GM18951 (cell line): ENCODE data around the gene SURF6.
"Not testable (repeated sequence)": the region's sequence is repeated elsewhere in the genome, so short reads cannot be mapped to it uniquely, and the experiment has no call there.

ENCODE experiments used
- POLR2A ChIP-seq: IDR thresholded peaks from 4 replicates; pipeline ENCODE4 v1.6.1; 2011; ENCODE audit warnings: mild to moderate bottlenecking; ENCODE audit not compliant: insufficient read length, insufficient read depth; ENCODE audit errors: extremely low read depth
- in situ Hi-C: fragments of 300-500 bp; cut with MboI; formaldehyde crosslinking; loops from one replicate; pipeline ENCODE4 v1.12.0; 2022; ENCODE audit warnings: low sequenced_read_pairs, mixed read lengths, inconsistent platforms; ENCODE audit not compliant: unreplicated experiment

Gene SURF6

DNA sequence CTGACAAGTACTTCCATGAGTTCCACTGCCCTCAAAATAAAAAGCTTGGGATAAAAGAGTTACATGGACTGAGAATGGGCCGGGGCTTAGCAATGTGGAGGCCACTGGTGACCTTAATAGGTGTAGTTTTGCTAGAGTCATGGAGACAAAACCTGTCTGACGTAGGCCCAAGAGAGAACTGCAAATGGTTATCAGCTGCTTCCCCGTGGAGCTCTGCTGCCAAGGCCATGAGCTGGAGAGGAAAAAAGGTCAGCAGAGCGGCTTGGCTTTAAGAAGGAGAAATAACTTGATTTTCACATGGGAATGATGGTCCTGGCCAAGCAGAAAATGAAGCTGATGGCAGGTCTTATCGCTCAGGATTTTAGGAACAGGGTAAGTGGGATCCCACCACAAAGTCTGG is 3.7 kb upstream of the SURF6 start:
- in situ Hi-C loops, result no loop called here

DNA sequence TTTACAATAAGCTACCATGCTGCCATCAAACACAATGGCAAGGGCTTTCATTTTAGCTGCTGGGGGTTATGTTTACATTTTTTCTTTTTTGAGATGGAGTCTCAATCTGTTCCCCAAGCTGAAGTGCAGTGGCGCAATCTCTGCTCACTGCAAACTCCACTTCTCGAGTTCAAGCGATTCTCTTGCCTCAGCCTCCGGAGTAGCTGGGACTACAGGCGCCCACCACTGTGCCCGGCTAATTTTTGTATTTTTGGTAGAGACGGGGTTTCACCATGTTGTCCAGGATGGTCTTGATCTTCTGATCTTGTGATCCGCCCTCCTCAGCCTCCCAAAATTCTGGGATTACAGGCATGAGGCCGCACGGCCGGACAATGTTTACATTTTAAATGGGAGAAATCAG is 1.1 kb downstream of the SURF6 start:
- in situ Hi-C loops, result not testable (repeated sequence)

More for the DNA sequence above, 3.7 kb upstream of the SURF6 start:
- TF ChIP-seq POLR2A, result no peak

DNA sequence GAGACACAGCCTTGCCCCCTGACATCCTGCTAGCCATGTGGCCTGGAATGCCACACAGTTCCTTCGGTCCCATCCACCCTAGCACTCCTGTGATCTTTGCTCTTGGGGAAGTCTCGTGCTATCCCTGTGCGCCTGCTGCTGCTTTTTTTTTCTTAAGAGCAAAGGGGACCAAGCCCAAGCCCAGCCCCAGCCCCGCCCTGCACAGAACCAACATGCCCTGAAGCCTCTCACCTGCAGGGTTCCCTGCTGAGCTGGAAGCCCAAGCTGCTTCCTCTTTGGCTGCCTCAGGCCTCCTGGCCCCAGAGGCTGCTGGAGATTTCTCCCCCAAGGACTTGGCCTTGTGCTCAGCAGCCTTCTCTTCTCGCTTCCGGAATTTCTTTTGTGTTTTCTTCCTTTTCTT is 1.8 kb downstream of the SURF6 start:
- in situ Hi-C loops, result no loop called here
- TF ChIP-seq POLR2A, result no peak

DNA sequence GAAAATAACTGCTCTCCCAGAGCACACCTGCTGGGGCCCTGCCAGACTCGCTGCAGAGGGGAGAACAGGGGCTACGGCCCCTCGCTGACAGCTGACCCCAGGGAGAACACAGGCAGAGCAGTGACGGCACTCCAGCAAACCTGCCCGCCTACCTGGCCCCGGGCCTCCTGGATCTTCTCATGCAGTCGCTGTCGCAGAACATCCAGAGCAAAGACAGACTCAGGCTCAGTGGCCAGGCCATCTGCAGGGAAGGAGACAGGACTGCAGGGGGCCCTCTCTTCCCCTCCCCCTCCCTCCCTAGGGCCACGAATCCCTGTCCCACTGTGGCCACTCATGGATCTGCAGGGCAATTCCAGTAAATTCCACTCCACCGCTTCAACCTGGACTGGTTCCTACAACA is 2.4 kb downstream of the SURF6 start:
- in situ Hi-C loops, result no loop called here
- TF ChIP-seq POLR2A, result no peak

DNA sequence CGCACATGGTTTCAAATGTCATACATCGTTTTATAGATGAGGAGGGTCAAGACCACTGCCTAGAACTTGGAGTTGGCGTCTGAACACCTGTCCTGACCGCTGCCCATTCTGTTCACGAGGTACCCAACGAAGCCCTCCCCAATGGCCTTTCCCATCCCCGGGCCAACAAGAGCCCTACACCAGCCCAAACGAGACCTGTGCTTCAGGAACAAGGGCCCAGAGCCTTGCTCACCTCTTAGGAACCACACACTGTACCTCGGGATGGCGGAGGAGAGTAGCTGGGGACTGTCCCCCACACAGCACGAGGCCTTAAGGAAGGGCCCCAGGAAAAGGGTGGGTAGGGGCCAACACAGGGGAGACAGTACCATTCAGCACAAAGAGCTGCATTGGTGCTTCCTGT is 3.0 kb downstream of the SURF6 start:
- TF ChIP-seq POLR2A, result no peak
- in situ Hi-C loops, result no loop called here

DNA sequence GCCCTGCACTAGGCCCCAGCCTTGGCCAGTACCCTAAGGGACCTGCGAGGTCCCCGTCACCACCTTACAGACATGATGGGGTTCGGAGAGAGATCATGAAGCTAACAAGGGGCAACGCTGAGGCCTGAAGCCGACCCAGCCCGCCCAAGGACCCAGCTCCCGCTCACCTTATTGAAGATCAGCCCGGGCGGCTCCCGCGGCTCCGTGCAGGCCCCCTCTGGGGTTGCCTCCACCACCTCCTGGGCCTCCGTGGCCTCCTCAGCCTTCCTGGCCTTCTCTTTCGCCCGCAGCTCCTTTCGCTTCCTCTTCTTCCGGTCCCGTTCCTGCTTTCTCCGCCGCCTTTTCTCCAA is 3.6 kb downstream of the SURF6 start:
- in situ Hi-C loops, result no loop called here
- TF ChIP-seq POLR2A, result no peak

DNA sequence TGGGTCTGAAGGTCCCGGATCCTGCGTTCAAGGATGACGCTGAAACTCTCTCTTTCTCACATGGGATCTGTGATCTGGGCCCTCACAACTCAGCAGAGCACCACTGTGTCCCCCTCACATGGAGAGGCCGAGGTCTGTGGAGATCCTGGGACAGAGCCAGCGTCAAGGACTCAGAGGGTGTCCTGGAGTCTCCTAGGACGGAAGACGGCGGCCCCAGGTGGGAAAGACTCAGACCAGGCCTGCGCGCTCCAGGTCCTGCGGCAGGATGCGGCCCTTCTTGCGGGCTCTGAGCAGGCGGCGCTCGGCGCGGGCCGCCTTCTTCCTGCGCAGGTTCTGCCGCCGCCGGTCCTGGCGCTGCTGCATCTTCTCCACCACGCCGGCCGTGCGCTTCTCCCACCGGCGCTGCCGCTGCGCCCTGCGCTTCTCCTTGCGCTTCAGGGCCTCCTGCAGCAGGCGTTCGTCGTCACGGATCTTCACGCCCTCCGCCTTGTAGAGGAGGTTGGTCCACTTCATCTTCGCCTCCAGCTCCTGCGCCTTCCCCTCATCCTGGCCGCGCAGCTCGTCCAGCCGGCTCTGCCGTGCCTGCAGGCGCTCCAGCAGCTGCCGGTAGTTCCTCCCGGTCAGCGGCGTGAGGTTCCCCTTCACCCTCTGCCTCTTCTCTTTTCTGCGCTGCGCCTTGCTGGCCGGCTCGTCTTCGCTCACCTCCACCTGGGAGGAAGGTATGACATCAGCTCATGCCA is 4.2 kb downstream of the SURF6 start:
- TF ChIP-seq POLR2A, result no peak
- in situ Hi-C loops, result no loop called here

DNA sequence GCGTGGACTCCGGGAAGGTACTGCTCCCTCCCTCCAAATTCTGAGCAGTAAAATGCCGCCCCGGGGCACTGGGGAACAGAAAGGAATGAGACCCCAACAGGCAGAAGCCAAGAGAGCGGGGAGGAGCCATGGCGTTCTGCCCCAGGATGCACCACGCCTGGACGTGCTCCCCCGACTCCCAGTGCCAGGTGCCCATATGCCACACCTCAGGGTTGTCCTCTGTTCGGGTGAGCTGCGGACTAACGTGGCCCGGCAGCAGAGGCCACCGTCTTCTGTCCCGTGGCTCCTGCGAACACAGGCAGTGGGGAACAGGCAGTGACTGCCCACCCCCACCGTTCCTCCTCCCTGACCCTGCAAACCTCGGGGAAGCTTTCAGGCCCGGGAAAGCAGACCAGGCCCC is 4.8 kb downstream of the SURF6 start:
- TF ChIP-seq POLR2A, result no peak
- in situ Hi-C loops, result no loop called here

DNA sequence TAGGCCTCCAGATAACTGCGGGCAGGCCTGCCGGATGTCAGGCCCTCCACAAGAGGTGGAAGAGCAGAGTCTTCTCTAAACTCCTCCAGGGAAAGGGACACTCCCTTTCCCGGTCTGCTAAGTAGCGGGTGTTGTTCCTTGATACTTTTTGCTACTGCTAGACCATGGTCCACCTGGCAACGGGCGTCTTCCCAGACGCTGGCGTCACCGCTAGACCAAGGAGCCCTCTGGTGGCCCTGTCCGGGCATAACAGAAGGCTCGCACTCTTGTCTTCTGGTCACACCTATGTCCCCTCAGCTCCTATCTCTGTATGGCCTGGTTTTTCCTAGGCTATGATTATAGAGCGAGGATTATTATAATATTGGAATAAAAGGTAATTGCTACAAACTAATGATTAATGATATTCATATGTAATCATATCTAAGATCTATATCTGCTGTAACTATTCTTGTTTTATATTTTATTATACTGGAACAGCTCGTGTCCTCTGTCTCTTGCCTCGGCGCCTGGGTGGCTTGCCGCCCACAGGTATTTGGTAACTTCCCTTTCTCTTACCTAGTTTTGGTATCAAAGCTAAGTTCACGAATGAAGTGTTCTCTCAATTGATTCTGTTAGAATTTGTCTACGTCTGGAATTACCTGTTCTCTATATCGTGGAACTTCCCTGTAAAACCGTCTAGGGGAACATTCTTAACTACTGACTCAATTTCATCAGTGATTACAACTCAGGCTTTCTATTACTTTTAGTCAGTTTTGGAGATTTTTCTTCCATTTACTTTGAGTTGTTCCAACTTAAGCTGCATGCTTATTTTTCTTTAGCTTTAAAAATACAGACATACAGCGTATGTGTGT is 6.5 kb downstream of the SURF6 start:
- in situ Hi-C loops, result not testable (repeated sequence)

DNA sequence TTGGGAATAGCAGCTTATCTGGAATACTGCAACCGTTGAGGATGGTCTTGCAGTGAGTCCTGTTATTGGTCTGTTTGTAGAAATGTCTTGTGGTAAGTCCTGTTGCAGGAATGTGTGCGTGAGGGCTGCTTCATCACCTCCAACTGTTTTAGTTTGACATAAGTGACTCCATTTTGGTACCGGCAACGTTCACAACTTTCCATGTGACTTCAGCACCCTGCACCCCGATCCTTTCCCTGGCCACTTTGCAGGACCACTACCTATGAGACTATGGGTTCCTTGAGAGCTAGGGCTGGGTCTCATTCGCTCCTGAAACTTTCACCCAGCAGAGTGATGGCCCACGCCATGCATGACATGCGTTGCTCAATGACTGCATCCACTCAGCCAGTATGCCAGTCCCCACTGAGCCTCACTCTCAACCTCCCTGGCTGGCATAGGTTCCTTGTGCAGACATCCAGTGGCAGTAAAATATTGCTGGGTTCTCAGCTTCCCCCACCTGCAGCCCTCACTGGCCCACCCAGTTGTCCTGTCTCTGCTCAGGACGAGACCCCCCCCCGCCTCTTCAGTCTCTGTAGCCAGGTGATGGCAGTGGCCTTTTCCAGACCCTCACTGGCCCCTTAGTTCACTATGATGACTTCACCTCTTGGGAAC is 8.0 kb downstream of the SURF6 start:
- TF ChIP-seq POLR2A, result no peak
- in situ Hi-C loops, result no loop called here

DNA sequence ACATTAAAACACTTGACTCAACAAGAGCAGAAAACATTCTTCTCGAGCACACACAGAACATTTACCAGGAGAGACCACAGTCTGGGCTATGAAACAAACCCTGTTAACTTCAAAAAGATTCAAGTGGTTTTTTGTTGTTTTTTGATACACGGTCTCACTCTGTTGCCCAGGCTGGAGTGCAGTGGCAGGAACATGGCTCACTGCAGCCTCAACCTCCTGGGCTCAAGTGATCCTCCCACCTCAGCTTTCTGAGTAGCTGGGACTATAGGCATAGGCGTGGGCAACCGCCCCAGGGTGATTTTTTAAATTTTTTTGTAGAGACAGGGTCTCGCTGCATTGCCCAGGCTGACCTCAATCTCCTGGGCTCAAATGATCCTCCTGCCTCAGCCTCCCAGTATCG is 9.0 kb downstream of the SURF6 start:
- in situ Hi-C loops, result not testable (repeated sequence)

DNA sequence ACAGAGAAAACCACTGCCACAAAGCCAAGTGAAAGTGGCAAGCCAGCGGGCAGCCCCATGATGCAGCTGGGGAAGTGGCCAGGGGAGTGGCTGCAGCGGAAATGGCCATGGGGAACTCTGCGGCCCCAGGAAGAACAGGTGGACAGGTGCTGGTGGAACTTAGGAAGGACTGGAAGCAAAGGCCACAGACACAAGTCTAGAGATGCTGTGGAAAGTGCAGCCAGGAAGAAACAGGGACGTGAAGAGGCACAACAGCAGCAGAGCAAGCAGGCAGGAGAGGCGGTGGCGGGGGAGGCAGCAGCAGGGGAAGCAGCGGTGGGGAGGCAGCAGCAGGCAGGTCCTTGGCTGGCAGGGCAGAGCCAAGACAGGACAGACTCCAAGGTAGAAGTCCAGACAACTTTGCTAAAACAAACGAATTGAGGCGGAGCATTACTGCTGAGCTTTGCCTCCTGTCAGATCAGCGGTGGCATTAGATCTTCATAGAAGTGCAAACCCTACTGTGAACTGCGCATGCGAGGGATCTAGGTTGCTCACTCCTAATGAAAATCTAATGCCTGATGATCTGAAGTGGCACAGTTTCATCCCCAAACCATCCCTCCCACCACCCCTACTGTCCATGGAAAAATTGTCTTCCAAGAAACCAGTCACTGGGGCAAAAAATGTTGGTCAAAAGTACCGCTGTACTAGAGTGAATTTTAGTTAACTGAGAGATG is 11.8 kb downstream of the SURF6 start:
- no peak for TF ChIP-seq POLR2A
- in situ Hi-C loops, result no loop called here

DNA sequence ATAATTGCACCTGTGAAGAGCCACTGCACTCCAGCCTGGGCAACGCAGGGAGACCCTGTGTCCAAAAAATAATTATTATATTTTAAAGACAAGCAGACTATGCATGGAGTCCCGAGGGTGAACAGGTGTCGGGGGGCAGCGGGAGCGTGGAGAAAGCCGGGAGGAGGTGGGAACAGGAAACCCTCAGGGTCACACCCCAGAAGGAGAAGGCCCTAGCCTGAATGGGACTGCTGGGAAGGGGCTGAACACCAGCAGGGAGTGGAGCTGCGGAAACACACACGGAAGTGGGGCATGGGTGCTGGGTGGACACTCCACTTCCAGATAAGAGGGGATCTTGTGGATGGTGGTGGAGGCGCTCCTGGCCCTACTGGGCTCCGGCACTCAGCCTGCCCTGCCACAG is 12.8 kb downstream of the SURF6 start:
- no peak for TF ChIP-seq POLR2A
- in situ Hi-C loops, result no loop called here
